Endothelial cell of umbilical vein (primary cell): Measurements from ENCODE around the gene TKT. TPM values are rescaled to one million over a fixed set of nuclear protein-coding genes. Genes with fewer than 3 reads are reported as not detected.

ENCODE experiments used
- BruUV-seq: library from RNA; stranded (reverse); fragments of 400-500 nt; replicated peaks from 2 replicates; lab custom pipeline; 2021; lab: Mats Ljungman, UMichigan
- CTCF ChIA-PET: fragments of 300-600, 350-600 bp; sonication (Branson Sonifier 250); formaldehyde crosslinking; loops from one replicate; lab custom pipeline; 2021; ENCODE audit warnings: antibody characterized with exemption, inconsistent platforms; lab: Charles Lee
- POLR2A ChIA-PET: fragments of 300-600, 350-600 bp; sonication (Branson Sonifier 250); formaldehyde crosslinking; loops from one replicate; lab custom pipeline; 2021; ENCODE audit warnings: antibody characterized with exemption, inconsistent platforms; lab: Charles Lee
- DNase-seq: peaks from one replicate; pipeline ENCODE4 v3.0.0-alpha.2; 2011; ENCODE audit warnings: low read depth, low spot score
- FAIRE-seq: peaks from 2 replicates; lab custom pipeline; 2011; peaks lifted over from hg19 to GRCh38; lab: Jason Lieb, UNC
- H2AFZ ChIP-seq: 2 replicates; pipeline ENCODE4 v1.6.0; 2012; ENCODE audit warnings: low read depth, low read length, control low read depth, inconsistent platforms
- H3K27ac ChIP-seq: 2 replicates; pipeline ENCODE4 v1.5.1; 2011; ENCODE audit warnings: low read depth, mild to moderate bottlenecking, control low read depth, low read length, moderate library complexity; ENCODE audit not compliant: insufficient read depth
- H3K27me3 ChIP-seq, 2 experiments: 2 replicates each; pipeline versions ENCODE4 v1.6.0 to v1.6.1; 2011; ENCODE audit warnings: low read length in 2 of 2, mixed read lengths in 1 of 2; ENCODE audit not compliant: control insufficient read depth in 2 of 2, insufficient read depth in 2 of 2
- H3K36me3 ChIP-seq, 2 experiments: 2 replicates in 1 of 2; 3 replicates in 1 of 2; pipeline ENCODE4 v1.5.1; 2011; ENCODE audit warnings: low read length in 2 of 2, mild to moderate bottlenecking in 1 of 2, moderate library complexity in 1 of 2; ENCODE audit not compliant: control insufficient read depth in 2 of 2, insufficient read depth in 2 of 2; ENCODE audit errors: extremely low read depth in 1 of 2
- H3K4me1 ChIP-seq: 3 replicates; pipeline ENCODE4 v1.5.1; 2011; ENCODE audit warnings: mild to moderate bottlenecking, low read length; ENCODE audit not compliant: control insufficient read depth, insufficient read depth; ENCODE audit errors: extremely low read depth
- H3K4me2 ChIP-seq: 2 replicates; pipeline ENCODE4 v1.6.1; 2011; ENCODE audit warnings: low read length, control low read depth, mixed read lengths; ENCODE audit not compliant: insufficient read depth
- H3K4me3 ChIP-seq, 3 experiments: fragments of 200-600 bp in 1 of 3; sonication (generic), shearing (Covaris generic) in 1 of 3; replicated peaks in 1 of 3; 2 replicates each; pipeline ENCODE4 v1.5.1; 2011 to 2016; ENCODE audit warnings: control low read depth in 3 of 3, low read length in 3 of 3, mild to moderate bottlenecking in 2 of 3, inconsistent platforms in 1 of 3, low read depth in 1 of 3, moderate library complexity in 1 of 3; ENCODE audit not compliant: insufficient read depth in 1 of 3
- H3K79me2 ChIP-seq: 2 replicates; pipeline ENCODE4 v1.6.0; 2012; ENCODE audit warnings: low read length, inconsistent platforms; ENCODE audit not compliant: control insufficient read depth, insufficient read depth
- H3K9ac ChIP-seq: replicated peaks from 2 replicates; pipeline ENCODE3; 2011; ENCODE audit warnings: low read length, control low read depth; ENCODE audit not compliant: insufficient read depth; ENCODE audit errors: extremely low read depth
- H3K9me1 ChIP-seq: replicated peaks from 3 replicates; pipeline ENCODE4 v1.6.0; 2011; ENCODE audit warnings: mild to moderate bottlenecking, low read length; ENCODE audit not compliant: control insufficient read depth, insufficient read depth; ENCODE audit errors: extremely low read depth
- H3K9me3 ChIP-seq: replicated peaks from 2 replicates; pipeline ENCODE4 v1.5.1; 2012; ENCODE audit warnings: low read length, inconsistent platforms; ENCODE audit not compliant: control insufficient read depth, insufficient read depth
- H4K20me1 ChIP-seq: replicated peaks from 2 replicates; pipeline ENCODE3; 2011; ENCODE audit warnings: mild to moderate bottlenecking, low read length; ENCODE audit not compliant: control insufficient read depth, insufficient read depth; ENCODE audit errors: extremely low read depth
- EZH2 ChIP-seq: IDR thresholded peaks from 2 replicates; pipeline ENCODE4 v1.6.1; 2012; ENCODE audit warnings: borderline replicate concordance, low read depth, mild to moderate bottlenecking, moderate library complexity, low read length, inconsistent platforms; ENCODE audit not compliant: severe bottlenecking
- JUN ChIP-seq: IDR thresholded peaks from 2 replicates; pipeline ENCODE4 v1.6.1; 2011; ENCODE audit warnings: borderline replicate concordance, low read depth; ENCODE audit not compliant: insufficient read length, insufficient read depth
- MYC ChIP-seq: IDR thresholded peaks from one replicate; pipeline ENCODE4 v1.6.1; 2011; ENCODE audit warnings: mild to moderate bottlenecking, low read depth, low read length
- POLR2AphosphoS5 ChIP-seq: IDR thresholded peaks from 2 replicates; pipeline ENCODE4 v1.6.1; 2012; ENCODE audit warnings: low read depth, mild to moderate bottlenecking, control low read depth, low read length, moderate library complexity; ENCODE audit not compliant: insufficient read depth
- dilution Hi-C: fragments of 300-500 bp; cut with MboI; formaldehyde crosslinking; loops from one replicate; pipeline ENCODE4 v1.15.0; 2019; ENCODE audit warnings: low sequenced_read_pairs; ENCODE audit not compliant: extremely low pct_ligation_motif_present
- intact Hi-C: fragments of 100-400 bp; cut with micrococcal nuclease; formaldehyde crosslinking; loops from one replicate; pipeline ENCODE4 v1.10.0; 2022
- polyA plus RNA-seq, 4 experiments: library from polyadenylated mRNA; depleted of rRNA in 3 of 4; stranded (reverse) in 3 of 4; unstranded in 1 of 4; fragments of >200 nt; gene quantifications; 2 replicates each; pipeline versions ENCODE4 v1.2.1 to v1.2.3, GENCODE V29; 2011 to 2012; ENCODE audit warnings: missing spikeins in 1 of 4
- total RNA-seq: library from RNA; stranded (reverse); gene quantifications from 2 replicates; pipeline ENCODE4 v1.2.3, GENCODE V29; 2021
- TF ChIP-seq, protein P1 (sequence below): IDR thresholded peaks from 2 replicates; pipeline ENCODE4 v1.6.1; 2011; ENCODE audit not compliant: insufficient read depth, insufficient read length
- TF ChIP-seq, protein P2 (sequence below), 2 donors: IDR thresholded peaks; 1 replicate in 1 of 2; 2 replicates in 1 of 2; pipeline ENCODE4 v1.5.1; 2011; ENCODE audit warnings: low read length in 2 of 2, mild to moderate bottlenecking in 2 of 2, moderate library complexity in 2 of 2, control low read depth in 1 of 2, inconsistent platforms in 1 of 2, low read depth in 1 of 2; ENCODE audit not compliant: insufficient read depth in 1 of 2; ENCODE audit errors: extremely low read depth in 1 of 2

Gene TKT
- total and polyA plus RNA-seq, 2 donors (not counting 3 experiments of a cell fraction or from before 2014, with no cell fraction given) = 287 to 586 TPM

DNA sequence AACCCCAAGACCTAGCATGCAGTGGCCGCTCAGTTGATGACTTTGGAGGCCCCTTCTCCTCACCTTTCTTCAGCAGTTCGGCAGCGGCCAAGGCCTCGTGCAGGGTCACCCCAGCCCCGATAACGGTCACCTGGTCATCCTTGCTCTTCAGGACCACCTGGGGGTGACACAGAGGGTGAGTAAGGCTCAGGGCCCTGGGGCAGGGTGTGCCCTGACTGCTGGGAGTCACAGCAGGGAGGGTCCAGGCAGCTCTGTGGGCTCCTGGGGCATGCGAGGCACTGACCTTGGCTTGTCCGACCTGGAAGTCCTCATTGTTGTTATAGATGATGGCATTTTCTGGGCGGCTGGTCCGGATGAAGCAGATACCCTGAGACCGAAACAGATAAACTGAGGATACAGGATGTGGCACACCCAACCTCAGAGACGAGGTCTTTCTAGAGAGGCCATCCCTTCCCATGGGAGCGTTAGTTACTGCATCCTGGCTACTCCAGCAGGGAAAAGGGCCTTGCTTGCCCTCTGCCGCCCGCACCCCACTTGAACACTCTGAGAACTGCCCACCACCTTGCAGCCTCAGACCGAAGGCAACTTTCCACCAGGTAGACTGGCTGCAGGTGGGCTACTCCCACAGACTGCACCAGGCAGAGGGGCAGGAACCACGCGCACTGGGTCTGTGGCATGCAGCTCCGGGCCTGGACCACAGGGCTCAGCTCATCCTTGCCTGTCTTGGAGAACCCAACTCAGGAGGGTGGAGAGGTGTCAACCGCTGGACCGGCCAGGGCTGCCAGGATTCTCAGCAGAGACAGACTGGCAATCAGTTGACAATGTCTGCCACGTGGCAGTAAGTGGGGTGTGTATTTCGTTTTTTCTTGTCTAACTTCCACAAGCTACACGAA is 27.6 kb downstream of the TKT start:
- intact Hi-C loops (no loop called here), dilution Hi-C loops (no loop called here)
- Histone ChIP-seq H3K27ac (no peak overlapping the region), H3K4me3 (no peak overlapping the region), H3K9me3 (no peaks in the 10 kb centered on the region), H3K9me1 (no peaks in the 10 kb centered on the region), H2AFZ (no peak overlapping the region), H3K4me2 (no peak overlapping the region), H3K36me3 (peaks cover 67 to 89% of the 10 kb centered on the region in 2 experiments), H3K79me2 (peaks cover 10% of the 10 kb centered on the region), H4K20me1 (no peaks in the 10 kb centered on the region), H3K9ac (no peak overlapping the region), H3K27me3 (no peaks in the 10 kb centered on the region), H3K4me1 (no peaks in the 10 kb centered on the region)
- no peak for FAIRE-seq
- CTCF ChIA-PET = no interaction called here
- no peak for DNase-seq
- POLR2A ChIA-PET = no interaction called here
- TF ChIP-seq, protein P1, sequence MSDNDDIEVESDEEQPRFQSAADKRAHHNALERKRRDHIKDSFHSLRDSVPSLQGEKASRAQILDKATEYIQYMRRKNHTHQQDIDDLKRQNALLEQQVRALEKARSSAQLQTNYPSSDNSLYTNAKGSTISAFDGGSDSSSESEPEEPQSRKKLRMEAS = no peak
- TF ChIP-seq, protein P2, sequence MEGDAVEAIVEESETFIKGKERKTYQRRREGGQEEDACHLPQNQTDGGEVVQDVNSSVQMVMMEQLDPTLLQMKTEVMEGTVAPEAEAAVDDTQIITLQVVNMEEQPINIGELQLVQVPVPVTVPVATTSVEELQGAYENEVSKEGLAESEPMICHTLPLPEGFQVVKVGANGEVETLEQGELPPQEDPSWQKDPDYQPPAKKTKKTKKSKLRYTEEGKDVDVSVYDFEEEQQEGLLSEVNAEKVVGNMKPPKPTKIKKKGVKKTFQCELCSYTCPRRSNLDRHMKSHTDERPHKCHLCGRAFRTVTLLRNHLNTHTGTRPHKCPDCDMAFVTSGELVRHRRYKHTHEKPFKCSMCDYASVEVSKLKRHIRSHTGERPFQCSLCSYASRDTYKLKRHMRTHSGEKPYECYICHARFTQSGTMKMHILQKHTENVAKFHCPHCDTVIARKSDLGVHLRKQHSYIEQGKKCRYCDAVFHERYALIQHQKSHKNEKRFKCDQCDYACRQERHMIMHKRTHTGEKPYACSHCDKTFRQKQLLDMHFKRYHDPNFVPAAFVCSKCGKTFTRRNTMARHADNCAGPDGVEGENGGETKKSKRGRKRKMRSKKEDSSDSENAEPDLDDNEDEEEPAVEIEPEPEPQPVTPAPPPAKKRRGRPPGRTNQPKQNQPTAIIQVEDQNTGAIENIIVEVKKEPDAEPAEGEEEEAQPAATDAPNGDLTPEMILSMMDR (IDR thresholded peaks at IDR 0.05; ENCODE audit: extremely low read depth in 1 of 2, insufficient read depth in 1 of 2, low read depth in 1 of 2, low read length in 2 of 2) = no peak
- TF ChIP-seq MYC = no peak
- no peak for TF ChIP-seq EZH2
- no peak for TF ChIP-seq JUN
- TF ChIP-seq POLR2AphosphoS5 = no peak
- no TSS peak for BruUV-seq
